A549 (cell line): Measurements from ENCODE around the gene TCF20. TPM values are rescaled to one million over a fixed set of nuclear protein-coding genes. Genes with fewer than 3 reads are reported as not detected.

Experiments
- ATAC-seq, 2 experiments: fragments of 200-7000 bp in 1 of 2; fragments of >200 bp in 1 of 2; cut with Nextera tagmentation in 1 of 2; cut with Tn5 transposase in 1 of 2; 3 replicates each; pipeline versions ENCODE4 v1.8.0 to v1.9.1; 2018 to 2020; ENCODE audit warnings: mild to moderate bottlenecking in 1 of 2, moderate library complexity in 1 of 2
- CTCF ChIA-PET: fragments of 300-600 bp; sonication (Branson Sonifier 250); formaldehyde crosslinking; extraction: SDS; loops from one replicate; lab custom pipeline; 2021; ENCODE audit warnings: antibody characterized with exemption, inconsistent platforms; lab: Yijun Ruan, JAX
- POLR2A ChIA-PET: fragments of 350-600 bp; formaldehyde crosslinking; extraction: SDS; loops from one replicate; lab custom pipeline; 2021; ENCODE audit warnings: antibody characterized with exemption, inconsistent platforms; lab: Yijun Ruan, JAX
- DNase-seq, 2 experiments: peaks; one replicate each; pipeline versions ENCODE4 v3.0.0 to v3.0.0-alpha.2; 2011 to 2016; ENCODE audit warnings: low read depth in 1 of 2, low spot score in 1 of 2
- FAIRE-seq: peaks from 2 replicates; lab custom pipeline; 2011; peaks lifted over from hg19 to GRCh38; lab: Jason Lieb, UNC
- H3K27ac ChIP-seq, 2 experiments: fragments of >200 bp; sonication (Bioruptor Twin); formaldehyde crosslinking; 3 replicates each; pipeline ENCODE4 v1.5.1; 2016 to 2017
- H3K4me1 ChIP-seq: fragments of >200 bp; sonication (Bioruptor Twin); formaldehyde crosslinking; 3 replicates; pipeline ENCODE4 v1.6.1; 2016
- H3K4me2 ChIP-seq: fragments of >200 bp; sonication (Bioruptor Twin); formaldehyde crosslinking; 3 replicates; pipeline ENCODE4 v1.6.1; 2016
- H3K4me3 ChIP-seq: fragments of >200 bp; sonication (Bioruptor Twin); formaldehyde crosslinking; 3 replicates; pipeline ENCODE4 v1.5.1; 2016
- H3K9me3 ChIP-seq: fragments of >200 bp; sonication (Bioruptor Twin); formaldehyde crosslinking; 3 replicates; pipeline ENCODE4 v1.6.1; 2016
- ATOH8 ChIP-seq: fragments of 250-450 bp; sonication (Bioruptor Pico); IDR thresholded peaks from 2 replicates; pipeline ENCODE4 v1.5.0; 2020; ENCODE audit warnings: low read depth, mild to moderate bottlenecking, moderate library complexity
- BHLHE40 ChIP-seq: IDR thresholded peaks from 2 replicates; pipeline ENCODE4 v1.6.1; 2012; ENCODE audit warnings: low read depth, low read length, inconsistent platforms
- CBX8 ChIP-seq: fragments of 200-600 bp; sonication (generic); IDR thresholded peaks from 2 replicates; pipeline ENCODE4 v1.6.1; 2016
- CHD2 ChIP-seq: fragments of 150-350 bp; IDR thresholded peaks from 2 replicates; pipeline ENCODE4 v1.6.1; 2014; ENCODE audit warnings: low read length; ENCODE audit not compliant: partially characterized antibody
- EHF ChIP-seq: fragments of 250-450 bp; sonication (Bioruptor Pico); IDR thresholded peaks from 2 replicates; pipeline ENCODE4 v1.5.0; 2020; ENCODE audit warnings: mild to moderate bottlenecking
- EHMT2 ChIP-seq: fragments of 200-600 bp; sonication (generic); IDR thresholded peaks from 2 replicates; pipeline ENCODE4 v1.6.1; 2016; ENCODE audit warnings: antibody characterized with exemption, low read depth, mild to moderate bottlenecking, moderate library complexity
- ESRRA ChIP-seq: fragments of 150-350 bp; IDR thresholded peaks from 2 replicates; pipeline ENCODE4 v1.6.1; 2014; ENCODE audit warnings: mild to moderate bottlenecking, low read length, borderline replicate concordance
- FOSB ChIP-seq: fragments of 250-450 bp; sonication (Bioruptor Pico); IDR thresholded peaks from 2 replicates; pipeline ENCODE4 v1.5.0; 2020; ENCODE audit warnings: mild to moderate bottlenecking, moderate library complexity
- FOXS1 ChIP-seq: fragments of 250-450 bp; sonication (Bioruptor Pico); IDR thresholded peaks from 2 replicates; pipeline ENCODE4 v1.5.0; 2020; ENCODE audit warnings: mild to moderate bottlenecking, moderate library complexity
- GATA3 ChIP-seq: IDR thresholded peaks from 2 replicates; pipeline ENCODE4 v1.6.1; 2012; ENCODE audit warnings: borderline replicate concordance
- HDAC2 ChIP-seq: fragments of 200-600 bp; sonication (generic); IDR thresholded peaks from 2 replicates; pipeline ENCODE4 v1.6.1; 2016
- HMGXB4 ChIP-seq: fragments of 250-450 bp; sonication (Bioruptor Pico); IDR thresholded peaks from 2 replicates; pipeline ENCODE4 v1.5.0; 2021; ENCODE audit warnings: mild to moderate bottlenecking, moderate library complexity, borderline replicate concordance
- KDM5A ChIP-seq: fragments of 200-600 bp; sonication (generic); IDR thresholded peaks from 2 replicates; pipeline ENCODE4 v1.6.1; 2016; ENCODE audit warnings: antibody characterized with exemption, mild to moderate bottlenecking
- MAFK ChIP-seq: fragments of 450-650 bp; IDR thresholded peaks from 2 replicates; pipeline ENCODE4 v1.6.1; 2014; ENCODE audit not compliant: partially characterized antibody
- MAX ChIP-seq: IDR thresholded peaks from 2 replicates; pipeline ENCODE4 v1.6.1; 2012
- MAZ ChIP-seq: fragments of 150-350 bp; IDR thresholded peaks from 2 replicates; pipeline ENCODE4 v1.6.1; 2014; ENCODE audit warnings: antibody characterized with exemption, low read depth, low read length, borderline replicate concordance
- MYC ChIP-seq: IDR thresholded peaks from 2 replicates; pipeline ENCODE4 v1.6.1; 2012; ENCODE audit warnings: mild to moderate bottlenecking, inconsistent platforms, low read length, improper control_type of control experiment, borderline replicate concordance
- NR3C1 ChIP-seq: fragments of >200 bp; sonication (Bioruptor Twin); formaldehyde crosslinking; IDR thresholded peaks from 3 replicates; pipeline ENCODE4 v1.6.1; 2017
- PBX3 ChIP-seq: IDR thresholded peaks from 2 replicates; pipeline ENCODE4 v1.6.1; 2012
- POLR2AphosphoS2 ChIP-seq: conservative IDR thresholded peaks from 2 replicates; pipeline ENCODE4 v1.6.1; 2012; ENCODE audit warnings: low read length, improper control_type of control experiment, inconsistent platforms
- RAD21 ChIP-seq, 2 experiments: fragments of >200 bp in 1 of 2; sonication (Bioruptor Twin) in 1 of 2; formaldehyde crosslinking in 1 of 2; IDR thresholded peaks in 1 of 2; conservative IDR thresholded peaks in 1 of 2; 2 replicates in 1 of 2; 3 replicates in 1 of 2; pipeline ENCODE4 v1.6.1; 2012 to 2018; ENCODE audit warnings: inconsistent platforms in 1 of 2
- RCOR1 ChIP-seq: fragments of 150-350 bp; IDR thresholded peaks from 2 replicates; pipeline ENCODE4 v1.6.1; 2014; ENCODE audit warnings: antibody characterized with exemption, low read length, low read depth
- RFX5 ChIP-seq: fragments of 450-650 bp; IDR thresholded peaks from 2 replicates; pipeline ENCODE4 v1.7.1; 2014; ENCODE audit warnings: antibody characterized with exemption, mild to moderate bottlenecking, moderate library complexity
- RNF2 ChIP-seq: fragments of 200-600 bp; sonication (generic); IDR thresholded peaks from 2 replicates; pipeline ENCODE4 v1.6.1; 2016; ENCODE audit warnings: low read depth, mild to moderate bottlenecking, antibody characterized with exemption, moderate library complexity, borderline replicate concordance
- TFCP2L1 ChIP-seq: fragments of 250-450 bp; sonication (Bioruptor Pico); IDR thresholded peaks from 2 replicates; pipeline ENCODE4 v1.5.0; 2021; ENCODE audit warnings: mild to moderate bottlenecking
- USF2 ChIP-seq: fragments of 450-650 bp; IDR thresholded peaks from 2 replicates; pipeline ENCODE4 v1.6.1; 2014; ENCODE audit warnings: antibody characterized with exemption
- ZC3H11A ChIP-seq: fragments of 450-650 bp; IDR thresholded peaks from 2 replicates; pipeline ENCODE4 v1.6.1; 2014; ENCODE audit warnings: antibody characterized with exemption, mild to moderate bottlenecking
- ZSCAN20 ChIP-seq: fragments of 250-450 bp; sonication (Bioruptor Pico); IDR thresholded peaks from 2 replicates; pipeline ENCODE4 v1.8.0; 2022; ENCODE audit warnings: mild to moderate bottlenecking, moderate library complexity
- WGBS: methylation state at CpG from one replicate; pipeline ENCODE4 v1.1.6; 2017; ENCODE audit errors: missing lambda C conversion rate; 5-methylcytosine and 5-hydroxymethylcytosine counted together
- polyA plus RNA-seq, 4 experiments: library from polyadenylated mRNA; depleted of rRNA in 3 of 4; stranded (reverse); fragments of >200 nt; fragmentation: RNase III in 1 of 4; extraction: RNeasy Plus Mini Kit Qiagen cat#74134 plus additional on column Dnase treatment in 1 of 4; gene quantifications; 2 replicates in 3 of 4; 3 replicates in 1 of 4; pipeline ENCODE4 v1.2.3, GENCODE V29; 2011 to 2017

Gene TCF20
- polyA plus RNA-seq, 2 of the 4 experiments (the other 2 are of a cell fraction), result 11.9 to 16.5 TPM

GRCh38 chr22:42243802-42244060 lies 26.7 kb downstream of the TCF20 start:
- POLR2A ChIA-PET, result no interaction called here
- no peaks in the 10 kb centered on the region for H3K9me3 ChIP-seq
- no peak for TF ChIP-seq MAFK
- TF ChIP-seq ESRRA, result no peak
- TF ChIP-seq BHLHE40, result no peak
- TF ChIP-seq HMGXB4 (CRISPR knock-in tag), result no peak
- no peak for TF ChIP-seq RCOR1
- no peak for TF ChIP-seq EHF (CRISPR knock-in tag)
- TF ChIP-seq NR3C1, result no peak
- no peak for TF ChIP-seq USF2
- TF ChIP-seq ZC3H11A, result no peak
- TF ChIP-seq, all 56 proteins: peak for 0
- H3K27ac ChIP-seq, result peak overlapping the region in 1 of 2 experiments; percentile 59; a peak in 1 of 6 replicates
- no peak overlapping the region for H3K4me2 ChIP-seq
- FAIRE-seq, result no peak
- no peak for ATAC-seq
- no peak overlapping the region for H3K4me3 ChIP-seq
- CTCF ChIA-PET, result no interaction called here
- no peak for DNase-seq
- H3K4me1 ChIP-seq, result 0 out of 3 replicates have a peak, but pooled peaks cover 3% of the 10 kb centered on the region

- Histone ChIP-seq H3K27ac (no peak overlapping the region), H3K4me2 (no peak overlapping the region), H3K9me3 (peaks cover 6% of the 10 kb centered on the region; the same call in 1 of the 3 replicates), H3K4me1 (no peaks in the 10 kb centered on the region), H3K4me3 (no peak overlapping the region)
- 83% methylated on average over 6 of the region's 6 CpGs for WGBS
- TF ChIP-seq MYC, result no peak
- no peak for TF ChIP-seq KDM5A
- TF ChIP-seq PBX3, result no peak
- no peak for TF ChIP-seq RCOR1
- TF ChIP-seq RFX5, result no peak
- no peak for TF ChIP-seq ATOH8 (CRISPR knock-in tag)
- no peak for TF ChIP-seq RAD21 (conservative IDR thresholded peaks at IDR 0.05 in 1 of 2, IDR thresholded peaks at IDR 0.05 in 1 of 2)
- no peak for TF ChIP-seq CBX8
- TF ChIP-seq GATA3, result no peak
- no peak for TF ChIP-seq FOSB
- no peak for TF ChIP-seq HDAC2
- TF ChIP-seq MAZ, result no peak
- no peak for TF ChIP-seq CHD2
- no peak for TF ChIP-seq TFCP2L1 (CRISPR knock-in tag)
- no peak for TF ChIP-seq POLR2AphosphoS2
- TF ChIP-seq MAX, result no peak
- no peak for TF ChIP-seq FOXS1 (CRISPR knock-in tag)
- no peak for TF ChIP-seq ZSCAN20 (CRISPR knock-in tag)
- TF ChIP-seq RNF2, result no peak
- no peak for TF ChIP-seq EHMT2
- POLR2A ChIA-PET, result no interaction called here
- DNase-seq (no peak), FAIRE-seq (no peak), ATAC-seq (no peak)
- CTCF ChIA-PET, result no interaction called here
Observed at GRCh38 chr22:42236848-42237247, 33.6 kb downstream of the TCF20 start.
